A673 (cell line): ENCODE results near the gene PROX1. TPM values are rescaled to one million over a fixed set of nuclear protein-coding genes. Genes with fewer than 3 reads are reported as not detected.

ENCODE experiments used
- BruUV-seq: library from RNA; stranded (reverse); fragments of 400-500 nt; replicated peaks from 2 replicates; lab custom pipeline; 2021; lab: Mats Ljungman, UMichigan
- CTCF ChIA-PET: fragments of 300-600 bp; sonication (Branson Sonifier 250); formaldehyde crosslinking; loops from one replicate; lab custom pipeline; 2022; ENCODE audit warnings: antibody characterized with exemption; lab: Charles Lee
- POLR2A ChIA-PET: fragments of 300-600 bp; sonication (Branson Sonifier 250); formaldehyde crosslinking; loops from one replicate; lab custom pipeline; 2022; ENCODE audit warnings: antibody characterized with exemption; ENCODE audit not compliant: low non-redundant PET; lab: Charles Lee
- DNase-seq: peaks from one replicate; pipeline ENCODE4 v3.0.0-alpha.2; 2015; ENCODE audit warnings: low spot score
- H3K27ac ChIP-seq: fragments of 200-600 bp; sonication (generic); 2 replicates; pipeline ENCODE4 v1.5.1; 2016; ENCODE audit warnings: mixed run types, low read depth, mild to moderate bottlenecking, mixed read lengths, antibody characterized with exemption, low read length; ENCODE audit not compliant: poor library complexity, severe bottlenecking
- H3K27me3 ChIP-seq: fragments of 200-600 bp; sonication (generic); replicated peaks from 2 replicates; pipeline ENCODE4 v1.6.1; 2017; ENCODE audit warnings: mixed run types, low read depth, mild to moderate bottlenecking, mixed read lengths, antibody characterized with exemption, low read length; ENCODE audit not compliant: insufficient read depth, poor library complexity
- H3K36me3 ChIP-seq: fragments of 200-600 bp; sonication (generic); 2 replicates; pipeline ENCODE4 v1.6.1; 2016; ENCODE audit warnings: mixed run types, mild to moderate bottlenecking, mixed read lengths, antibody characterized with exemption, low read length; ENCODE audit not compliant: insufficient read depth, poor library complexity, severe bottlenecking
- H3K4me1 ChIP-seq: fragments of 200-600 bp; sonication (generic); 2 replicates; pipeline ENCODE4 v1.6.1; 2017; ENCODE audit warnings: mixed run types, mild to moderate bottlenecking, mixed read lengths, antibody characterized with exemption, low read length; ENCODE audit not compliant: insufficient read depth, poor library complexity, severe bottlenecking
- H3K4me3 ChIP-seq: fragments of 200-600 bp; sonication (generic); 2 replicates; pipeline ENCODE4 v1.5.1; 2016; ENCODE audit warnings: low read depth, mixed run types, mild to moderate bottlenecking, mixed read lengths, low read length; ENCODE audit not compliant: poor library complexity, severe bottlenecking
- H3K9me3 ChIP-seq: fragments of 200-600 bp; sonication (generic); 2 replicates; pipeline ENCODE4 v1.6.1; 2016; ENCODE audit warnings: mixed run types, low read depth, mild to moderate bottlenecking, mixed read lengths, antibody characterized with exemption, low read length; ENCODE audit not compliant: poor library complexity, severe bottlenecking
- EZH2 ChIP-seq: fragments of 200-600 bp; sonication (generic); IDR thresholded peaks from 2 replicates; pipeline ENCODE4 v1.6.1; 2017; ENCODE audit warnings: borderline replicate concordance, low read depth, mild to moderate bottlenecking, mixed read lengths, antibody characterized with exemption, low read length; ENCODE audit not compliant: poor library complexity, severe bottlenecking
- intact Hi-C: fragments of 100-400 bp; cut with micrococcal nuclease; formaldehyde crosslinking; loops from one replicate; pipeline ENCODE4 v1.10.0; 2022; ENCODE audit not compliant: unreplicated experiment
- total RNA-seq: library from RNA; stranded (reverse); gene quantifications from 2 replicates; pipeline ENCODE4 v1.2.3, GENCODE V29; 2021
- TF ChIP-seq, protein P1 (sequence below): fragments of 300-800, 200-600 bp; sonication (generic); conservative IDR thresholded peaks from 2 replicates; pipeline ENCODE4 v1.5.1; 2017; ENCODE audit warnings: low read depth, mild to moderate bottlenecking, antibody characterized with exemption, low read length, moderate library complexity, mixed read lengths

PROX1 gene
- total RNA-seq, 1 experiment from 2014 or later: not detected

DNA sequence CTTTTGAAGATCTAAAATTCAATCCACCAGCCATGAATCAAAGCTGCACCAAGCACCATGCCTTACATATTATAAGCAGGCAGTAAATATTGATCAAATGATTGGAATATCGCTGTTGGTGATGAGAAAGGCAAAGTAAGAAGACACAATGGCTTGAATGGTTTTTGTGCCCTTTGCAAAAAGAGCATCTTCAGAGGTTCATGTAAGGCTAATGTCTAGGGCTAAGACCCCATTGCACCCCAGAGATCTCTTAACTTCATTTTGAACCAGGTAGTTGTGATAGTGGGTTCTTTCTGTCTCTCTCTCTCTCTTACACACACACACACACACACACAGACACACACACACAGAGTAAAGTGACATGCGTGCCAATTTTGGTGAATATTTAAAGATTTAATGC lies 12.0 kb downstream of the PROX1 start:
- DNase-seq: no peak
- Histone ChIP-seq H3K27me3 (peaks cover 98% of the 10 kb centered on the region), H3K4me1 (no peaks in the 10 kb centered on the region), H3K4me3 (no peak overlapping the region), H3K27ac (no peak overlapping the region), H3K36me3 (no peaks in the 10 kb centered on the region), H3K9me3 (no peaks in the 10 kb centered on the region)
- intact Hi-C loops: no loop called here
- ChIA-PET CTCF (no interaction called here), POLR2A (no interaction called here)
- TF ChIP-seq, protein P1, sequence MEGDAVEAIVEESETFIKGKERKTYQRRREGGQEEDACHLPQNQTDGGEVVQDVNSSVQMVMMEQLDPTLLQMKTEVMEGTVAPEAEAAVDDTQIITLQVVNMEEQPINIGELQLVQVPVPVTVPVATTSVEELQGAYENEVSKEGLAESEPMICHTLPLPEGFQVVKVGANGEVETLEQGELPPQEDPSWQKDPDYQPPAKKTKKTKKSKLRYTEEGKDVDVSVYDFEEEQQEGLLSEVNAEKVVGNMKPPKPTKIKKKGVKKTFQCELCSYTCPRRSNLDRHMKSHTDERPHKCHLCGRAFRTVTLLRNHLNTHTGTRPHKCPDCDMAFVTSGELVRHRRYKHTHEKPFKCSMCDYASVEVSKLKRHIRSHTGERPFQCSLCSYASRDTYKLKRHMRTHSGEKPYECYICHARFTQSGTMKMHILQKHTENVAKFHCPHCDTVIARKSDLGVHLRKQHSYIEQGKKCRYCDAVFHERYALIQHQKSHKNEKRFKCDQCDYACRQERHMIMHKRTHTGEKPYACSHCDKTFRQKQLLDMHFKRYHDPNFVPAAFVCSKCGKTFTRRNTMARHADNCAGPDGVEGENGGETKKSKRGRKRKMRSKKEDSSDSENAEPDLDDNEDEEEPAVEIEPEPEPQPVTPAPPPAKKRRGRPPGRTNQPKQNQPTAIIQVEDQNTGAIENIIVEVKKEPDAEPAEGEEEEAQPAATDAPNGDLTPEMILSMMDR: no peak
- TF ChIP-seq EZH2: no peak
- no TSS peak for BruUV-seq

DNA sequence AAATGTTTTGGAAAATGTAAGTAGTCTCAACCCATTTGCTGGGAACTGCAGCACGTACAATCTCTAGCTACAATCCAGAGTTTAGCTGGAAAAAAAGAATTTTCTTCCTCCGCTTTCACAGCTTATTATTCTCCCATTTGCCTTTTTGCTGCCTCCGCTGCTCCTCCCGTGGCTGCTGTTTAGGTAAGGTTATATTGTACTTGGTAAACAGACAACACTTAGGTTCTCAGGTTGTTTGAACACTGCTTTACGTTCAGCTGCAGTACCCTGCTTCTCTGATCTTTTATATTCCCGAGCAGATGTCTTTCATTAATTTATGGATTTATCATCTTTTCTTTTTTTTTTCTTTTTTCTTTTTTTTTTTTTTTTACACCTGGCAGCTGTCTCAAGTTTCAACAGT lies 14.3 kb downstream of the PROX1 start:
- ChIA-PET POLR2A (no interaction called here), CTCF (no interaction called here)
- no peak overlapping the region for H3K27ac ChIP-seq
- no peaks in the 10 kb centered on the region for H3K4me1 ChIP-seq
- H3K36me3 ChIP-seq: no peaks in the 10 kb centered on the region
- no peak for TF ChIP-seq EZH2
- TF ChIP-seq, protein P1: no peak
- H3K9me3 ChIP-seq: no peaks in the 10 kb centered on the region
- DNase-seq: no peak
- BruUV-seq: no TSS peak
- peaks cover 86% of the 10 kb centered on the region for H3K27me3 ChIP-seq
- H3K4me3 ChIP-seq: no peak overlapping the region
- intact Hi-C loops: no loop called here

DNA sequence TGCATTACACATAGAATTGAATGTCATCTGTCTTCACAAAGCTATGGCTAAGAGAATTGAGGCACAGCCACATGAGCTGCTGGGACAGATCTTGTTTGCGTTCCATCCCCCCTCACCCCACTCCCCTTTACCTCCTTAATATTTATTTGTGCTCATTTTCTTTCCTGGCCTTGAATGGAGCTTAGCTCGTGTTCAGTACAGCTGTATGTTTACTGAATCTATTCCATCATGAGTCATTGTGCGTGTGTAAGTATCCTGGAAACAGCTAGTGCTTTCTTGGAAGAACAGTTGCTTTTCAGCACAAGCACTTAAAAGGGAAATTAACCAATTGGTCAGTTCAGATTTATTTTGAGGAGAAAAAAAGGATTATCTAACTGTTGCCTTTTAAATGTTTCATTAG lies 14.7 kb downstream of the PROX1 start:
- intact Hi-C loops: no loop called here
- CTCF ChIA-PET: no interaction called here
- Histone ChIP-seq H3K27ac (no peak overlapping the region), H3K36me3 (no peaks in the 10 kb centered on the region), H3K4me3 (no peak overlapping the region), H3K9me3 (no peaks in the 10 kb centered on the region), H3K27me3 (peaks cover 86% of the 10 kb centered on the region), H3K4me1 (no peaks in the 10 kb centered on the region)
- BruUV-seq: no TSS peak
- TF ChIP-seq, protein P1: no peak
- TF ChIP-seq EZH2: no peak
- no peak for DNase-seq
- POLR2A ChIA-PET: no interaction called here
